GM19328 (cell line): ENCODE results near the gene TMEM229A.
"Not testable (repeated sequence)": the region's sequence is repeated elsewhere in the genome, so short reads cannot be mapped to it uniquely, and the experiment has no call there.

Source experiments
- ATAC-seq: cut with Tn5 transposase; IDR thresholded peaks from one replicate; pipeline ENCODE4 v1.9.1; 2021; ENCODE audit warnings: mild to moderate bottlenecking, moderate library complexity; ENCODE audit not compliant: unreplicated experiment

The TMEM229A gene

DNA sequence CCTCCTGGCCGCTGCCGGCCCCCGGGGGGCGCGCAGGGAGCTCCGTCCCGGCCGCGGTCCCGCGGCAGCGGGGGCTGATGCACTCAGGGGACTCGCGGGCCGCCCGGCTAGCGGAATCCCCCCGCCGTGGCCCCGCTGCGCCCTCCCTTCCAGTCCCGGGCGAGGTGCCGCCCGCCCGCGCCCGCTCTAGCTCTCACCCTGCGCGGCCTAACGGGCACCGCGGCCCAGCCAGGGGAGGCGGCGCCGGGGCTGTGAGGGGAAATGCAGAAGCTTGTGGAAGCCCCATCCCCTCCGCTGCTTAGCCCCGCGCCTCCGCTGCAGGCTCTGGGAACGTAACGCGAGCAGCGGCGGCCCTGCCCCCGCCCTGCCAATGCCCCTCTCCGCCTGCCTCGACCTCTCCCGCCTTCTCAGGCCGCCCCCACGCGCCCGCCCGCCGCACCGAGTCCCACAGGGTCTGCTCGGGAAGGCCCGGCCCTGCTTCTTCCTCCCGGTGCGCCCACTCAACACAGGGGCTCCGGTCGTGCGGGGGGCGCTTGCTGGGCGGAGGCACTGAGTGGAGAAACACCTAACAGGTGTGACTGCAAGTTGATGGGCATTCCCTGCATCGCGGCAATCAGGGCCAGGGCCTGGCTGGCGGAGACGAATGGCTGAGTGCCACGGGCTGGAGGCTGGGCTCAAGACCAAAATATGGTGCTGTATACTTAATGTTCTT is 384 bp upstream of the TMEM229A start:
- no peak for ATAC-seq

DNA sequence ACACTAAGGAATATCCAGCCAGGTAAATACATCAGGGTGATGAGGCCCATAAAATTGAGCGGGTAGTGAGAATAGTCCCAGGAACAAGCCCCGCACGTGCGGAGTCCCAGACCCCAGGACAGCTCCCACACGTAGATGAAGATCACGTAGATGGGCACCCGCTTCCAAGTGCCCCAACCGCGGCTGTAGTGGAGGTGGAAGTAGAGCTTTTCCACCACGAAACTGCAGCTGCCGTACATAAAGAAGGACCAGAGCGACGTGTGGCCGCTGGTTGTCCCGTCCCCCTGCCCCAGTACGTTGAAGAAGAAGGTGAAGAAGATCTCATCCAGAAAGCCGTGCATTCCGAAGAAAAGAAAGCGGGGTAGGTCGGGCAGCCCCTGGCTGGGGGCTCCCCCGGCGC is 948 bp downstream of the TMEM229A start:
- no peak for ATAC-seq

GRCh38 chr7:124031406-124031805 is 1.5 kb downstream of the TMEM229A start:
- no peak for ATAC-seq

- ATAC-seq: no peak
These were observed 1.9 kb downstream of the TMEM229A start for GRCh38 chr7:124030964-124031363.

GRCh38 chr7:124029396-124030188 is 3.3 kb downstream of the TMEM229A start:
- no peak for ATAC-seq

DNA sequence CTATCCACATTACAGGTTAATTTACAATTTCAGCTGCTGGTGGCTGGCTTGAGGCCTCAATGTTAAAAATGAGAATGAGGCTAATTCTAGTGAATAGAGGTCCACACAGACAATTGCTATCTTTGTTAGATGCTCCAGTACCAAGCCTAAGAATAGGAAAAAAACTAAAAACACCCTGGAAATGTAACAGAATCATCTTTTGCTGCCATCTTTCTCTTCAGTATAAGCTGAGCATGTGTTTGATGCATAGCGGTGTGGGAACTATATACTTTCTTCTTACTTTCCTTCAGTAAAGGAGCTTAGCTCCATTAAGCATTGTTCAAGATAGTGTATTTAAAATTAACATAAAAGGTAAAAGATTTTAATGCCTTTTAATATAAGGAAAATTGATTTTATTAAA is 5.6 kb downstream of the TMEM229A start:
- no peak for ATAC-seq

DNA sequence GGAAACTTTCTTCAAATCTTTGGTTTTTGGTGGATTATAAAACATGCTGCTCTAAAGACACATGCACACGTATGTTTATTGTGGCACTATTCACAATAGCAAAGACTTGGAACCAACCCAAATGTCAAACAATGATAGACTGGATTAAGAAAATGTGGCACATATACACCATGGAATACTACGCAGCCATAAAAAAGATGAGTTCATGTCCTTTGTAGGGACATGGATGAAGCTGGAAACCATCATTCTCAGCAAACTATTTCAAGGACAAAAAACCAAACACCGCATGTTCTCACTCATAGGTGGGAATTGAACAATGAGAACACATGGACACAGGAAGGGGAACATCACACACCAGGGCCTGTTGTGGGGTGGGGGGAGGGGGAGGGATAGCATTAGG is 8.5 kb downstream of the TMEM229A start:
- not testable (repeated sequence) for ATAC-seq

- no peak for ATAC-seq
These were observed 10.3 kb downstream of the TMEM229A start for GRCh38 chr7:124022551-124022950.

GRCh38 chr7:124020060-124020459 is 12.8 kb downstream of the TMEM229A start:
- no peak for ATAC-seq

DNA sequence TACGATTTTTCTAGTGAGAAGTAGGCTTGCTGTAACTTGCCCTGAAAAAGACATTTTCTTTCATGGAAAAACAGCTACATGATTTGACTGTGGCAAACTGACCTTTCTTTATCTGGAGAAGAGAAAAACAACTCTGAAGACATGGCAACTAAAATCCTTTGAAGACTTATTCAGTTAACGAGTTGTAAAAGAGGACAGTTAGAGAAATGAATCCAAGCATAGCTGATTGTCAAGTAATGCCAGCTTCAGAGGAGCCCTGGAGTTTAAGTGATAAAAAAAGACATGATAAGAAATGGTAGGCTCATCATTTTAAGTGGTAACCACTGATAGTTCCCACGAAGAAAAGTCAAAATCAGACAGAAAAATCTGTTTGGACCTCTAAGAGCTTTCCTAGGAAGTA is 19.6 kb downstream of the TMEM229A start:
- no peak for ATAC-seq

DNA sequence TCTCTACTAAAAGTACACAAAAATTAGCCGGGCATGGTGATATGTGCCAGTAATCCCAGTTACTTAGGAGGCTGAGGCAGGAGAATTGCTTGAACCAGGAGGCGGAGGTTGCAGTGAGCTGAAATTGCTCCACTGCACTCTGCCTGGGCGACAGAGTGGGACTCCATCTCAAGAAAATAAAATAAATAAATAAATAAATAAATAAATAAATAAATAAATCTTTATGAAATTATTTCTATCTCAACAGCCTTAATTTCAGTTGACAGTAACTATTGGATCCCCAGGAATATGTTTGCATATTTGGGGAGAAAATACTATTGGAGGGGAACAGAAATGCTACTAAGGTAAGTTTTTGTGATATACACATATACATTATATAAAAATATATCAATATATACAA is 20.0 kb downstream of the TMEM229A start:
- ATAC-seq: no peak

DNA sequence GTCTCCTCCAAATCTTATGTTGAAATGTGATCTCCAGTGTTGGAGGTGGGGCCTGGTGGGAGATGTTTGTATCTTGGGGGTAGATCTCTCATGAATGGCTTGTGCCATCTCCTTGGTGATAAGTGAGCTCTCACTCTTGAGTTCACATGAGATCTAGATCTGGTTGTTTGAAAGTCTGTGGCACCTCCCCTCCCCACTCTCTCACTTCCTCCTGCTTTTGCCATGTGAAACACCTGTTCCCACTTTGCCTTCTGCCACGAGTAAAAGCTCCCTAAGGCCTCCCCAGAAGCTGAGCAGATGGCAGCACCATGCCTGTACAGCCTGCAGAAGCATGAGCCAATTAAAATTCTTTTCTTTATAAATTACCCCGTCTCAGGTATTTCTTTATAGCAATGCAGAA is 23.5 kb downstream of the TMEM229A start:
- ATAC-seq: no peak

DNA sequence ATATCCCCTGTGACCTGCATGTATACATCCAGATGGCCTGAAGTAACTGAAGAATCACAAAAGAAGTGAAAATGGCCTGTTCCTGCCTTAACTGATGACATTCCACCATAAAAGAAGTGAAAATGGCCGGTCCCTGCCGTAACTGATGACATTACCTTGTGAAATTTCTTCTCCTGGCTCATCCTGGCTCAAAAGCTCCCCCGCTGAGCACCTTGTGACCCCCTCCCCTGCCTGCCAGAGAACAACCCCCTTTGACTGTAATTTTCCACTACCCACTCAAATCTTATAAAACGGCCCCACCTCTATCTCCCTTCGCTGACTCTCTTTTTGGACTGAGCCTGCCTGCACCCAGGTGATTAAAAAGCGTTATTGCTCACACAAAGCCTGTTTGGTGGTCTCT is 24.6 kb downstream of the TMEM229A start:
- not testable (repeated sequence) for ATAC-seq

DNA sequence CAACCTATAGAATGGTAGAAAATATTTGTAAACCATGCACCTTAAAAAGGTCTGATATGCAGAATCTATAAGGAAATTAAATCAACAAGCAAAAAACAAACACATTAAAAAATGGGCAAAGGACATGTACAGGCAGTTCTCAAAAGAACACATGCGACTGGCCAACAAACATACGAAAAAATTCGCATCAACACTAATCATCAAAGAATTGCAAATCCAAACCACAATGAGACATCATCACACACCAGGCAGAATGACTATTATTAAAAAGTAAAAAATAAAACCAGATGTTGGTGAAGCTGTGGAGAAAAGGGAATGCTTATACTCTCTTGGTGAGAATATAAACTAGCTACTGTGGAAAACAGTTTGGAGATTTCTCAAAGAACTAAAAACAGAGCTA is 33.2 kb downstream of the TMEM229A start:
- ATAC-seq: no peak

GRCh38 chr7:123998921-123999320 is 33.9 kb downstream of the TMEM229A start:
- no peak for ATAC-seq

- no peak for ATAC-seq
These were observed 36.6 kb downstream of the TMEM229A start for GRCh38 chr7:123996327-123996625.

GRCh38 chr7:123995617-123996326 is 37.1 kb downstream of the TMEM229A start:
- no peak for ATAC-seq

GRCh38 chr7:123994449-123994848 is 38.4 kb downstream of the TMEM229A start:
- ATAC-seq: no peak

- no peak for ATAC-seq
These were observed 38.9 kb downstream of the TMEM229A start for GRCh38 chr7:123993996-123994395.

DNA sequence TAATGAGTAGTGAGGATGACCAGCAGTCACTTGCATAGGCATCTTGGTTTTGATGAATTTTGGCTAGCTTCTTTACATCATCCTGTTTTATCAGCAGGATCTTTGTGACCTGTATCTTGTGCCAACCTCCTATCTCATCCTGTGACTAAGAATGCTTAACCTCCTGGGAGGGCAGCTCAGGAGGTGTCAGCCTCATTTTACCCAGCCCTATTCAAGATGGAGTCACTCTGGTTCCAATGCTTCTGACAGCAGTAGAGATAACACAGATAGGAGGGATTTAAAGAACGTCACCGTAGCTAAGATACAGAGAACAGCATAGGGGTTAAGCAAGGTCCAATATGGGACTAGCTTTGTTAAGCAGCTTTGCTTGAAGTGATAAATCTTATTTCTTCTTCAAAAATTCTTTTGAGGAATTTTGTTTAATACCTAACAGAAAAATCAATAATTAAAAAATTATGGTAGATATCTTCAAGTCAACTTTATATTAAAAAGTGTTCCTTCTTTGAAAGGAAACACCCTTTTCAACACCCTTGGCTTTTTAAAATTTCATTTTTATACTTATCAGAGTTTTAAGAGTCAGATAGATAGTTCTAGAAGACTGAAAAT is 39.9 kb downstream of the TMEM229A start:
- ATAC-seq: no peak

- ATAC-seq: no peak
These were observed 45.4 kb downstream of the TMEM229A start for GRCh38 chr7:123987445-123987844.
